Measurements from ENCODE around the gene TLE4. TPM values are rescaled to one million over a fixed set of nuclear protein-coding genes. Genes with fewer than 3 reads are reported as not detected.
"Not testable (repeated sequence)": the region's sequence is repeated elsewhere in the genome, so short reads cannot be mapped to it uniquely, and the experiment has no call there.

Gene TLE4
- total RNA-seq, 1 experiment from 2014 or later = 11.4 TPM

DNA sequence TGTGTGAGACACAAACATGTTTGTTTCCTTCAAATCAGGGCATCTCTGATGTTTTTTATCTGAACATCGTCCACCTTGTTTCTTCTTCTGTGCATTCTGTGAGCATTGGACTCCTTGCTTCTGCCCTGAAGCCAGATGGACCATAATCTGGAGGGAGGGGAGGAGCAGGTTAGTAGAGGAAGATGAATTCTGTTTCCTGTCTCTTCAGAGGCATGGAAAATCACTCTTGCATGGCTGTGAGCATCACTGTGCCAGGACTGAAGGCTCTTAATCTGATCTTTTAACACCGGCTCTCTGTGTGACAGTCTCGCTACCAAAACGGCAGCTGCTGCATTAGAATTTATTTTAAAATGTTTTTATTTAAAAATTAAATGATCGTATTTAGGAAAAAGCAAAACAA lies 43.3 kb downstream of the TLE4 start:
- Histone ChIP-seq H3K4me3 (no peak overlapping the region), H3K36me3 (no peaks in the 10 kb centered on the region), H3K27me3 (no peaks in the 10 kb centered on the region), H3K9me3 (no peaks in the 10 kb centered on the region)
- no peak for DNase-seq

GRCh38 chr9:79616013-79616412 lies 44.2 kb downstream of the TLE4 start:
- no peaks in the 10 kb centered on the region for H3K27me3 ChIP-seq
- no peaks in the 10 kb centered on the region for H3K36me3 ChIP-seq
- no peak overlapping the region for H3K4me3 ChIP-seq
- no peaks in the 10 kb centered on the region for H3K9me3 ChIP-seq
- peak; percentile 26 for DNase-seq

- H3K27me3 ChIP-seq = no peaks in the 10 kb centered on the region
- no peaks in the 10 kb centered on the region for H3K36me3 ChIP-seq
Observed at GRCh38 chr9:79616971-79617370, 45.2 kb downstream of the TLE4 start.

DNA sequence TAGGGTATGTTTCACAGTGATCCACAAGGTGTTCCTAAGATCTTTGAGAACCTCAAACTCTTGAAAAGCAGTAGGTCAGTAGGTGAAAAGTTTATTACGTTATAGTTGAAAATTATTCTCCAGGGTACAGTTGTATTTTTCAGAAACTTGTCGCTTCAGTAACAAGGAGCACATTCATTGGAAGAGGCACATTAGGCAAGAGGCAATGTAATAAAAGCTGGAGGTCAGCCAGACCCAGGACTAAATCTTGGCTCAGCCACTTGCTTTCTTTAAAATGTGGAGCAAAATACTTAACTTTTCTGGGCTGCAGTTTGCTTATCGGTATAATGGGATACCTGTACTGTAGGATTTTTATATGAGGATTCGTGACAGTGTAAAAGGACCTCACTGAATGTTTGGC lies 45.6 kb downstream of the TLE4 start:
- no peak for DNase-seq
- H3K4me3 ChIP-seq = no peak overlapping the region
- H3K36me3 ChIP-seq = no peaks in the 10 kb centered on the region
- H3K27me3 ChIP-seq = no peaks in the 10 kb centered on the region
- no peaks in the 10 kb centered on the region for H3K9me3 ChIP-seq

More at GRCh38 chr9:79616971-79617370, 45.2 kb downstream of the TLE4 start:
- H3K4me3 ChIP-seq = no peak overlapping the region
- H3K9me3 ChIP-seq = no peaks in the 10 kb centered on the region
- DNase-seq = no peak

DNA sequence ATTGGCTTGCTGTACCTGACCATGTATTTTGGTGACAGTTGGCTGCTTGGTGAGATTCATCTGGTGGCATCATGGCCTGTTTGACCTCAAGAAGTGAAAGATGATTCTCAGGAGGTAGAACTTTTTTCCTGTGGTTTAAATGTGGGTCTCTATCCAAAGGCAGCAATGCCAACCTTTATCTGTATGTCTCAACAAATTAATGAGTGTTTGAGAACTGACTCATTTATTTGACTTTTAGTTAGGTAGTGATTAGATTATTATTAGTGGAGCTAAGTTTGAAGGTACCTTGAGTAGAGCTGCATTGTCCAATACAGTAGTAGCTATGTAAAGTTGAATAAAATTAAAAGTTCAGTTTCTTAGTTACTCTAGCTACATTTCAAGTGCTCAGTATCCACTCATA lies 48.2 kb downstream of the TLE4 start:
- Histone ChIP-seq H3K27me3 (no peaks in the 10 kb centered on the region), H3K9me3 (no peaks in the 10 kb centered on the region), H3K4me3 (no peak overlapping the region), H3K36me3 (no peaks in the 10 kb centered on the region)
- no peak for DNase-seq

- Histone ChIP-seq H3K9me3 (no peaks in the 10 kb centered on the region), H3K27me3 (no peaks in the 10 kb centered on the region), H3K36me3 (no peaks in the 10 kb centered on the region), H3K4me3 (no peak overlapping the region)
- DNase-seq = no peak
Observed at GRCh38 chr9:79621916-79622575, 50.3 kb downstream of the TLE4 start.

DNA sequence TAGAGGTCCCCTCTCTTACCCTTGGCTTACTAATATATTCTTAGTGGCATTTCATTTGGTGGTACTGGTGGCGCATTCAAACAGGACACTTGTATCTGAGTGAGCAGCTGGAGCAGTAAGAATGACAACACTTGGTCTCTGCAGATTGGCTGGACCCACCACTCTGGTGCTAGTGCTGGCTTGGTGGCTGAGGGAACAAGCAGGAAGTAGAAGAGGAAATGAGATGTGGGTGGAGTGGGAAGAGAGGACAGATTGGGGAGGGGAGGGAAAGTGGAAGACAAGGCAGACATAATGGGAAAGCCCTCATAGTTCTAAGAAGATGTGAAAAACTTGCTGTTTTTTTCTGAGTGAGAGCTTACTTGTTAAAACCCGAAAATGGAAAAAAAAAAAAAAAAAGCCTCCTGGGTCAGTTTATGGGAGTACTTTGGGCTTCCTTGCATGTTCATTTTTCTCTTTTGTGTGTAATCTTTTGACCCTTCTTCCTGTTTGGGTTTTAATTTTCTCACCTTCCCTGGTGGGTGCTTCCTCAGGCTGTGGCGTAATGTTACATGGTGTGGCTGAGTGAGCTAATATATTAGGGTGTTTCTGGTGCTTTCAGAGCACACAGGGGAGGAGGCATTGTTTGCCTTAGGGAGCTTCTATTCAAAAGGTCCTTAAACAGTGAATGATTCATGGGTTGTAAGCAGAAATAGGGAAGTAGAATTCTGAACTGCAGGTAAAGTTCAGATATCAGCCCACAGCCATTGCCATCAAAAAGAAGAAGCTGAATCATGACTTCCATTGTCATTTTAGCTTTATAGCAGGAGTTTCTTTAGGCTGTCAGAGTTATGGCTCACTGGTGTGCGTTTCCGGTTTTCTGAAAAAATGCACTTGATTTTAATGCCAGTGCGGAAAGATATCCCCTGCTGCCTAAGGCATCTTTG lies 52.3 kb downstream of the TLE4 start:
- no peak for DNase-seq
- Histone ChIP-seq H3K4me3 (no peak overlapping the region), H3K9me3 (no peaks in the 10 kb centered on the region), H3K27me3 (no peaks in the 10 kb centered on the region), H3K36me3 (no peaks in the 10 kb centered on the region)

DNA sequence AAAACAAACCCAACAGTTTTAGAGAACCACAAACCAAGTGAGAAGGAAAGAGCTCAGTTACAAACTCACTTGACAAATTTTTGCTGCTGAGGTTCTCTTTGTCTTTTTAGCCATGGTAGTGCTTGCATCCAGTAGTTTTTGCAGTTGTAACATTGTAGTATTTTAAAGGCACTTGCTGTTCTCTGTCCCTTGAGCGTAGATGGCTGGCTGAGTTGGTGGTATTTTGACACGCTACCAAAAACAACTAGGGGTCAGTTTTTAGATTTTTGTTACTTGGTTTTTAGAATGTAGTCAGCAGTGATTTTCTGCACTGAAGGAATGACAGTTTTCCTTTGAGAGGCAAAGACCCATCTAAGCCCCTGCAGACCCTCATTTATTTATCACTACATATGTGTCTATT lies 58.0 kb downstream of the TLE4 start:
- H3K4me3 ChIP-seq = no peak overlapping the region
- DNase-seq = no peak
- no peaks in the 10 kb centered on the region for H3K9me3 ChIP-seq
- no peaks in the 10 kb centered on the region for H3K27me3 ChIP-seq
- H3K36me3 ChIP-seq = no peaks in the 10 kb centered on the region

GRCh38 chr9:79630521-79631403 lies 59.0 kb downstream of the TLE4 start:
- no peaks in the 10 kb centered on the region for H3K36me3 ChIP-seq
- no peaks in the 10 kb centered on the region for H3K27me3 ChIP-seq

GRCh38 chr9:79632060-79632459 lies 60.3 kb downstream of the TLE4 start:
- Histone ChIP-seq H3K27me3 (no peaks in the 10 kb centered on the region), H3K9me3 (no peaks in the 10 kb centered on the region), H3K4me3 (no peak overlapping the region), H3K36me3 (no peaks in the 10 kb centered on the region)
- no peak for DNase-seq

More at GRCh38 chr9:79630521-79631403, 59.0 kb downstream of the TLE4 start:
- no peak for DNase-seq
- H3K9me3 ChIP-seq = no peaks in the 10 kb centered on the region
- H3K4me3 ChIP-seq = no peak overlapping the region

DNA sequence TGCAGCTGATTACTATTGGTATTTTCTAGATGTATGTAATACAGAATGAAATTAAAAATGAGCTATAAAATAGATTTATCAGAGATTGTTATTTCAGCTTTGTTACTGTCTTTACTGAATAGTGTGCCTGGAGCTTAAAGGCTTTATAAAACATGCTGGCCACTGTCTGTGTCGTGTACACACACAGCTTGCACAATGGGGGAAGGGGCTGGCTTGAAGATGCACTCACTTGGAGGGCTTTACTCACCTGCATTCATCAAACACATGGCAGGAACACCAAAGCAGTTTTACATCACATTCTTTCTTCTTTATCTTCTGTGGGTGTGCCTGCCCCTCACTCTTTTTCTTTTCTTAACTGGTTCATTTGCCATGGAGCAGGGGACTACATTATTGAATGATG lies 60.9 kb downstream of the TLE4 start:
- Histone ChIP-seq H3K27me3 (no peaks in the 10 kb centered on the region), H3K9me3 (no peaks in the 10 kb centered on the region), H3K36me3 (no peaks in the 10 kb centered on the region), H3K4me3 (no peak overlapping the region)
- DNase-seq = no peak

- Histone ChIP-seq H3K9me3 (no peaks in the 10 kb centered on the region), H3K36me3 (no peaks in the 10 kb centered on the region)
Observed at GRCh38 chr9:79633558-79633957, 61.8 kb downstream of the TLE4 start.

DNA sequence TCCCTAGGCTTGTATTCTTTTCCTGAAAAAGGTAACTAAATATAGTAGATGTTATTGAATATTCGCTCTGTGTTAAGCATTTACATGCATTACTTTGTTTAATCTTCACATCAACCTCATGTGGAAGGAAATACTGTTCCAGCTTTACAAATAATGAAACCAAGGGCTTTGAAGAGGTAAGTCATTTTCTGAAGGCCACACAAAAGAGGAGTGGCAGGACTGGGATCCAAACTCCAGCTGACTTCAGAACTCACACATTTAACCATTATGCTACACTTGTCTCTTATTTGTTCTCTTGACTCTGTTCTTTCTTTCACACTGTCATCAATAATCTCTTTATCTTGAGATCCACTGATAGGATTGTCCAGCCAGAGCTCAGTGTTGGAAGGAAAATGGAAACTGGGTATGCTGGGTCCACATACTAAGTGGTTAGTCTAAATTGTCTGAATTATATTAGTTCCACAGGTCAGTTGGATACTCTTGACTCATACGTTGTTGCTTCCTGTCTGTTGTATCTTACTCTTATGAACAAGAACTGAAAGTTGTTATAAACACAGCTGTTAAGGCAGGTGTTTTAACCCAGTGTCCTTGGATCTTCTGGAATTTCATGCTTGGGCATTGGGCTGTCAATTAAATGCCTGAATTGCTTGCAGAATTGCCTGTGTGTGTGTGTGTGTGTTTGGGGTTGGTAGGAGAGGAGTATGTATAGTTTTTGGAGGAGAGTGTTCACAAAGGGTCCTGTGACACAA lies 65.6 kb downstream of the TLE4 start:
- Histone ChIP-seq H3K4me3 (no peak overlapping the region), H3K9me3 (no peaks in the 10 kb centered on the region), H3K27me3 (no peaks in the 10 kb centered on the region), H3K36me3 (no peaks in the 10 kb centered on the region)
- no peak for DNase-seq

More at GRCh38 chr9:79633558-79633957, 61.8 kb downstream of the TLE4 start:
- DNase-seq = no peak
- H3K27me3 ChIP-seq = no peaks in the 10 kb centered on the region
- no peak overlapping the region for H3K4me3 ChIP-seq

GRCh38 chr9:79638806-79639205 lies 67.0 kb downstream of the TLE4 start:
- no peaks in the 10 kb centered on the region for H3K9me3 ChIP-seq
- no peaks in the 10 kb centered on the region for H3K27me3 ChIP-seq
- no peaks in the 10 kb centered on the region for H3K36me3 ChIP-seq
- H3K4me3 ChIP-seq = no peak overlapping the region
- no peak for DNase-seq

GRCh38 chr9:79639354-79639753 lies 67.6 kb downstream of the TLE4 start:
- DNase-seq = no peak
- H3K4me3 ChIP-seq = no peak overlapping the region
- H3K27me3 ChIP-seq = no peaks in the 10 kb centered on the region
- no peaks in the 10 kb centered on the region for H3K9me3 ChIP-seq
- no peaks in the 10 kb centered on the region for H3K36me3 ChIP-seq

DNA sequence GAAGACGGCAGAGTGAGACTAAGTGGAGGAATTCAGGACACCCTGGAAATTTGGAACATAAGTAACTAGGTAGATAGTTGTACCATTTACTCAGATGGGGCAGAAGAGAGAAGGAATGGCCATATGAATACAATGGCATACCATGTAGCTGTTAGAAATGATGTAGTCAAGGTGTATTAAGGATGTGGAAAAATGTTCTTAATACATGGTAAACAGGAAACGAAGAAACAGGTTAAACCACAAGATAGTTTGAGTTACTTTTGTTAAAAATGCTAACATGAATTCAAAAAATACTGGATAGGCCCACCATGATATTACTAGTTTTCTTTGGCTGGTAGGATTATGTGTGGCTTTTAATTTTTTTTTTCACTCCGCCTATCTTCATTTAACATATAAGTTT lies 68.3 kb downstream of the TLE4 start:
- H3K36me3 ChIP-seq, H3K4me3 ChIP-seq, H3K27me3 ChIP-seq, DNase-seq, H3K9me3 ChIP-seq: not testable (repeated sequence)

Measured in MG63 (cell line).